Caco-2 (cell line): ENCODE results near the gene CEP85L. TPM values are rescaled to one million over a fixed set of nuclear protein-coding genes. Genes with fewer than 3 reads are reported as not detected.

Experiments
- BruUV-seq: library from RNA; stranded (reverse); fragments of 400-500 nt; replicated peaks from 2 replicates; lab custom pipeline; 2021; lab: Mats Ljungman, UMichigan
- CTCF ChIA-PET: fragments of 300-600 bp; sonication (Branson Sonifier 250); formaldehyde crosslinking; loops from one replicate; lab custom pipeline; 2022; ENCODE audit warnings: antibody characterized with exemption; lab: Charles Lee
- POLR2A ChIA-PET: fragments of 300-600 bp; sonication (Branson Sonifier 250); formaldehyde crosslinking; loops from one replicate; lab custom pipeline; 2022; ENCODE audit warnings: antibody characterized with exemption; lab: Charles Lee
- DNase-seq, 2 experiments: peaks; one replicate each; pipeline versions ENCODE4 v3.0.0 to v3.0.0-alpha.2; 2020 to 2022
- H3K27me3 ChIP-seq: replicated peaks from 2 replicates; pipeline ENCODE4 v1.6.0; 2011; ENCODE audit warnings: low read length; ENCODE audit not compliant: control insufficient read depth, insufficient read depth
- H3K36me3 ChIP-seq: 2 replicates; pipeline ENCODE4 v1.5.1; 2011; ENCODE audit warnings: low read length; ENCODE audit not compliant: control insufficient read depth, insufficient read depth
- H3K4me1 ChIP-seq: fragments of 250-450 bp; sonication (Bioruptor Pico); 2 replicates; pipeline ENCODE4 v1.5.1; 2020; ENCODE audit warnings: mild to moderate bottlenecking
- H3K4me3 ChIP-seq: 2 replicates; pipeline ENCODE4 v1.5.1; 2011; ENCODE audit warnings: low read depth, mild to moderate bottlenecking, control low read depth, low read length
- H3K9me3 ChIP-seq: fragments of 250-450 bp; sonication (Bioruptor Pico); 2 replicates; pipeline ENCODE4 v1.5.1; 2020; ENCODE audit warnings: mild to moderate bottlenecking, moderate library complexity
- H3K27ac Mint-ChIP-seq: one replicate; pipeline ENCODE4 v1.8.0; 2022; ENCODE audit warnings: mixed read lengths; ENCODE audit not compliant: unreplicated experiment
- H3K27me3 Mint-ChIP-seq: one replicate; pipeline ENCODE4 v1.8.0; 2022; ENCODE audit warnings: mixed read lengths; ENCODE audit not compliant: insufficient read depth, unreplicated experiment
- H3K36me3 Mint-ChIP-seq: one replicate; pipeline ENCODE4 v1.8.0; 2022; ENCODE audit warnings: mild to moderate bottlenecking, mixed read lengths; ENCODE audit not compliant: insufficient read depth, unreplicated experiment
- H3K4me1 Mint-ChIP-seq: one replicate; pipeline ENCODE4 v1.8.0; 2022; ENCODE audit warnings: low read depth, mixed read lengths; ENCODE audit not compliant: unreplicated experiment
- H3K4me3 Mint-ChIP-seq: one replicate; pipeline ENCODE4 v1.8.0; 2022; ENCODE audit warnings: mild to moderate bottlenecking, moderate library complexity, mixed read lengths; ENCODE audit not compliant: unreplicated experiment
- H3K9me3 Mint-ChIP-seq: one replicate; pipeline ENCODE4 v1.8.0; 2022; ENCODE audit warnings: mixed read lengths; ENCODE audit not compliant: unreplicated experiment
- CTCF ChIP-seq, 2 experiments: fragments of 200-600 bp in 1 of 2; IDR thresholded peaks; 1 replicate in 1 of 2; 2 replicates in 1 of 2; pipeline versions ENCODE4 v1.5.1 to v1.8.0; 2011 to 2022; ENCODE audit warnings: antibody characterized with exemption in 1 of 2, control low read depth in 1 of 2, inconsistent platforms in 1 of 2, low read depth in 1 of 2, low read length in 1 of 2, mild to moderate bottlenecking in 1 of 2, moderate library complexity in 1 of 2; ENCODE audit not compliant: insufficient read depth in 1 of 2, severe bottlenecking in 1 of 2, unreplicated experiment in 1 of 2
- intact Hi-C: fragments of 100-400 bp; cut with micrococcal nuclease; formaldehyde crosslinking; loops from one replicate; pipeline ENCODE4 v1.10.0; 2022; ENCODE audit not compliant: unreplicated experiment
- total RNA-seq: library from RNA; stranded (reverse); gene quantifications from 2 replicates; pipeline ENCODE4 v1.2.3, GENCODE V29; 2022

CEP85L gene
- total RNA-seq, 1 experiment from 2014 or later, result 0.29 TPM

GRCh38 chr6:118635909-118636735 is 15.3 kb downstream of the CEP85L start:
- CTCF ChIA-PET, result interaction anchor here (0.6 kb wide), 1 partner anchor 70 kb away, joined by 3 read pairs; no protein-coding TSS in a partner anchor
- no peak overlapping the region for H3K4me3 Mint-ChIP-seq
- no peaks in the 10 kb centered on the region for H3K4me1 Mint-ChIP-seq

GRCh38 chr6:118632359-118632758 is 19.0 kb downstream of the CEP85L start:
- no peaks in the 10 kb centered on the region for H3K36me3 ChIP-seq
- Mint-ChIP-seq H3K27ac (no peak overlapping the region), H3K36me3 (no peaks in the 10 kb centered on the region), H3K4me1 (no peaks in the 10 kb centered on the region), H3K9me3 (no peaks in the 10 kb centered on the region), H3K4me3 (no peak overlapping the region), H3K27me3 (peaks cover 4% of the 10 kb centered on the region)
- no peak for TF ChIP-seq CTCF (IDR thresholded peaks at IDR 0.05; ENCODE audit: insufficient read depth in 1 of 2, low read depth in 1 of 2, low read length in 1 of 2, severe bottlenecking in 1 of 2, unreplicated experiment in 1 of 2)
- intact Hi-C loops, result no loop called here
- BruUV-seq, result no TSS peak
- no peaks in the 10 kb centered on the region for H3K9me3 ChIP-seq
- POLR2A ChIA-PET, result no interaction called here
- H3K4me3 ChIP-seq, result no peak overlapping the region
- CTCF ChIA-PET, result no interaction called here
- no peaks in the 10 kb centered on the region for H3K4me1 ChIP-seq
- DNase-seq, result no peak
- no peaks in the 10 kb centered on the region for H3K27me3 ChIP-seq

More at GRCh38 chr6:118635909-118636735, 15.3 kb downstream of the CEP85L start:
- POLR2A ChIA-PET, result no interaction called here
- H3K9me3 Mint-ChIP-seq, result no peaks in the 10 kb centered on the region
- Histone ChIP-seq H3K36me3 (no peaks in the 10 kb centered on the region), H3K4me3 (no peak overlapping the region), H3K4me1 (no peaks in the 10 kb centered on the region), H3K27me3 (no peaks in the 10 kb centered on the region), H3K9me3 (no peaks in the 10 kb centered on the region)
- DNase-seq, result no peak
- intact Hi-C loops, result no loop called here
- no peaks in the 10 kb centered on the region for H3K27me3 Mint-ChIP-seq
- BruUV-seq, result no TSS peak
- no peaks in the 10 kb centered on the region for H3K36me3 Mint-ChIP-seq
- no peak for TF ChIP-seq CTCF (IDR thresholded peaks at IDR 0.05; ENCODE audit: insufficient read depth in 1 of 2, low read depth in 1 of 2, low read length in 1 of 2, severe bottlenecking in 1 of 2, unreplicated experiment in 1 of 2)
- H3K27ac Mint-ChIP-seq, result no peak overlapping the region

- Mint-ChIP-seq H3K4me1 (no peaks in the 10 kb centered on the region), H3K27me3 (peaks cover 4% of the 10 kb centered on the region), H3K4me3 (no peak overlapping the region), H3K27ac (no peak overlapping the region), H3K9me3 (no peaks in the 10 kb centered on the region), H3K36me3 (no peaks in the 10 kb centered on the region)
- Histone ChIP-seq H3K9me3 (no peaks in the 10 kb centered on the region), H3K4me3 (no peak overlapping the region), H3K36me3 (no peaks in the 10 kb centered on the region), H3K4me1 (no peaks in the 10 kb centered on the region), H3K27me3 (no peaks in the 10 kb centered on the region)
- ChIA-PET POLR2A (no interaction called here), CTCF (no interaction called here)
- BruUV-seq, result no TSS peak
- no peak for TF ChIP-seq CTCF (IDR thresholded peaks at IDR 0.05; ENCODE audit: insufficient read depth in 1 of 2, low read depth in 1 of 2, low read length in 1 of 2, severe bottlenecking in 1 of 2, unreplicated experiment in 1 of 2)
- intact Hi-C loops, result no loop called here
- no peak for DNase-seq
Measured at GRCh38 chr6:118630923-118631322, 20.5 kb downstream of the CEP85L start.
